ENCODE data around the gene RNF25. TPM values are rescaled to one million over a fixed set of nuclear protein-coding genes. Genes with fewer than 3 reads are reported as not detected.

RNF25 gene
- total and polyA plus RNA-seq, 9 donors, result 11.7 to 45.9 (median 26.5) TPM

- Histone ChIP-seq H3K27me3 (no peaks in the 10 kb centered on the region), H3K27ac (no peak overlapping the region), H3K4me1 (ENCODE audit: insufficient read depth) (no peaks in the 10 kb centered on the region), H3K4me3 (no peak overlapping the region), H3K36me3 (no peaks in the 10 kb centered on the region), H3K9me3 (no peaks in the 10 kb centered on the region)
- TF ChIP-seq POLR2A (IDR thresholded peaks at IDR 0.05) (no peak), EP300 (IDR thresholded peaks at IDR 0.05) (no peak), CTCF (IDR thresholded peaks at IDR 0.05) (no peak)
- intact Hi-C loops (cut with DNase I), result no loop called here
- no peak for DNase-seq
- 92 to 95% (median 93%) methylated on average over 4 of the region's 4 CpGs for WGBS, 3 donors
Observed at GRCh38 chr2:218627939-218628338, 43.9 kb downstream of the RNF25 start.

- Histone ChIP-seq H3K4me1 (ENCODE audit: insufficient read depth) (no peaks in the 10 kb centered on the region), H3K27me3 (no peaks in the 10 kb centered on the region), H3K27ac (no peak overlapping the region), H3K36me3 (no peaks in the 10 kb centered on the region), H3K4me3 (no peak overlapping the region), H3K9me3 (no peaks in the 10 kb centered on the region)
- DNase-seq, result no peak
- TF ChIP-seq CTCF (IDR thresholded peaks at IDR 0.05) (no peak), POLR2A (IDR thresholded peaks at IDR 0.05) (no peak), EP300 (IDR thresholded peaks at IDR 0.05) (no peak)
- intact Hi-C loops (cut with DNase I), result no loop called here
- 93 to 96% (median 95%) methylated on average over 4 of the region's 4 CpGs for WGBS, 3 donors
Observed at GRCh38 chr2:218626369-218626768, 45.4 kb downstream of the RNF25 start.

GRCh38 chr2:218623366-218623705 is 48.5 kb downstream of the RNF25 start:
- no peak for TF ChIP-seq CTCF (IDR thresholded peaks at IDR 0.05)
- TF ChIP-seq EP300 (IDR thresholded peaks at IDR 0.05), result no peak
- no peak for TF ChIP-seq POLR2A (IDR thresholded peaks at IDR 0.05)
- no peaks in the 10 kb centered on the region for H3K9me3 ChIP-seq
- WGBS, 3 donors, result 81 to 84% (median 81%) methylated on average over 3 of the region's 3 CpGs

GRCh38 chr2:218622606-218623365 is 49.0 kb downstream of the RNF25 start:
- no peak overlapping the region for H3K4me3 ChIP-seq
- no peaks in the 10 kb centered on the region for H3K36me3 ChIP-seq
- WGBS, 3 donors, result 54 to 60% (median 59%) methylated on average over 7 of the region's 7 CpGs
- H3K4me1 ChIP-seq (ENCODE audit: insufficient read depth), result no peaks in the 10 kb centered on the region
- intact Hi-C loops (cut with DNase I), result no loop called here
- no peak overlapping the region for H3K27ac ChIP-seq
- no peaks in the 10 kb centered on the region for H3K9me3 ChIP-seq
- TF ChIP-seq EP300 (IDR thresholded peaks at IDR 0.05) (no peak), POLR2A (IDR thresholded peaks at IDR 0.05) (no peak), CTCF (IDR thresholded peaks at IDR 0.05) (no peak)
- no peak for DNase-seq
- H3K27me3 ChIP-seq, result no peaks in the 10 kb centered on the region

More at GRCh38 chr2:218623366-218623705, 48.5 kb downstream of the RNF25 start:
- no peaks in the 10 kb centered on the region for H3K27me3 ChIP-seq
- no peak overlapping the region for H3K27ac ChIP-seq
- no peaks in the 10 kb centered on the region for H3K36me3 ChIP-seq
- intact Hi-C loops (cut with DNase I), result no loop called here
- H3K4me3 ChIP-seq, result no peak overlapping the region
- no peak for DNase-seq
- no peaks in the 10 kb centered on the region for H3K4me1 ChIP-seq (ENCODE audit: insufficient read depth)
